ENCODE results near the gene RGS6.

RGS6 gene

GRCh38 chr14:72254202-72254936 is 322.1 kb downstream of the RGS6 start:
- DNase-seq, result no peak

- DNase-seq, result no peak
These were observed 322.8 kb downstream of the RGS6 start for GRCh38 chr14:72254937-72255472.

DNA sequence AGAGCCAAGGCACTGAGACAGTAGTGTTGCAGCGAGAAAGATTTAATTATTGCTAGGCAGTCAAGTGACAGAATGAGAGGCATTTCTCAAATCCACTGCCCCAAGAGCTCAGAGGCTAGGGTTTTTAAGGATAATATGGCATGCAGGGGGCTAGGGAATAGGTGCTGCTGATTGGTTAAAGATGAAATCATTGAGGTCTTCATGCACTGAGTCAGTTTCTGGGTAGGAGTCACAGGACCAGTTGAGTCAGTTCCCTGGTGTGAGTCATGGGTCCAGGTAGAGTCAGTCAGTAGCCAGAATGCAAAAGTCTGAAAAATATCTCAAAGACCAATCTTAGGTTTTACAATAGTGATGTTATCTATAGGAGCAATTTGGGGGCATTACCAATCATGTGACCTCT is 323.8 kb downstream of the RGS6 start:
- DNase-seq, result no peak

DNA sequence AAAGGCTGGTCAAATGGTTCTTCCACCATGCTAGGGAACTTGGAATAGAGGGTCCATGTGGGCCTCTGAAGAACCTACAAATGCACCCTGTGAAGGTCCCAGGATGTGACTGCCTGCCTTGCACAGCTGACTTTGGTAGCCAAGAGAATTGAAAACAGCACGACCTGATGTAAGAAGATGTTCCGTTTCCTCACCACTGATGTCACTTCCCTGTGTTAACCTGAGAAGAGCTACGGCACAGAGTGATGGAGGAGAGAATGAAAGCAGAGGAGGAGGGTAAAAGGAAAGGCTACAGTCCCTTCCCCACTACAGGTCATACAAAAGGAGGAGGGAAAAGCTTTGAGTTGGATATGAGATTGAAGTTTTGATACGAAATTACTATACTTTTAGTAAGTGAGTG is 328.8 kb downstream of the RGS6 start:
- no peak for DNase-seq

GRCh38 chr14:72262771-72263170 is 330.5 kb downstream of the RGS6 start:
- no peak for DNase-seq

- no peak for DNase-seq
These were observed 332.5 kb downstream of the RGS6 start for GRCh38 chr14:72264716-72265115.

GRCh38 chr14:72270147-72270727 is 338.0 kb downstream of the RGS6 start:
- DNase-seq, result no peak

GRCh38 chr14:72270749-72271148 is 338.5 kb downstream of the RGS6 start:
- DNase-seq, result no peak

GRCh38 chr14:72275242-72275641 is 343.0 kb downstream of the RGS6 start:
- no peak for DNase-seq

GRCh38 chr14:72278316-72278715 is 346.1 kb downstream of the RGS6 start:
- DNase-seq, result no peak

DNA sequence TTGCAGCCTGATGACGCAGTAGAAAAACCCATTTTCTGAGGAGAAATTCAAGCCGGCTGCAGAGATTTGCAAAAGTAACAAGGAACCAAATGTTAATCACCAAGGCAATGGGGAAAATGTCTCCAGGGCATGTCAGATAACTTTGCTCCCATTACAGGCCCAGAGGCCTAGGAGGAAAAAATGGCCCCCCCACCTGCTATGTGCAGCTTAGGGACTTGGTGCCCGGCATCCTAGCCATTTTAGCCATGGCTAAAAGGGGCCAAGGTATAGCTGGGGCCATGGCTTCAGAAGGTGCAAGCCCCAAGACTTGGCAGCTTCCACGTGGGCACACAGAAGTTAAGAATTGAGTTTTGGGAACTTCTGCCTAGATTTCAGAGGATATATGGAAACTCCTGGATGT is 351.9 kb downstream of the RGS6 start:
- DNase-seq, result no peak

GRCh38 chr14:72290241-72290640 is 358.0 kb downstream of the RGS6 start:
- no peak for DNase-seq

DNA sequence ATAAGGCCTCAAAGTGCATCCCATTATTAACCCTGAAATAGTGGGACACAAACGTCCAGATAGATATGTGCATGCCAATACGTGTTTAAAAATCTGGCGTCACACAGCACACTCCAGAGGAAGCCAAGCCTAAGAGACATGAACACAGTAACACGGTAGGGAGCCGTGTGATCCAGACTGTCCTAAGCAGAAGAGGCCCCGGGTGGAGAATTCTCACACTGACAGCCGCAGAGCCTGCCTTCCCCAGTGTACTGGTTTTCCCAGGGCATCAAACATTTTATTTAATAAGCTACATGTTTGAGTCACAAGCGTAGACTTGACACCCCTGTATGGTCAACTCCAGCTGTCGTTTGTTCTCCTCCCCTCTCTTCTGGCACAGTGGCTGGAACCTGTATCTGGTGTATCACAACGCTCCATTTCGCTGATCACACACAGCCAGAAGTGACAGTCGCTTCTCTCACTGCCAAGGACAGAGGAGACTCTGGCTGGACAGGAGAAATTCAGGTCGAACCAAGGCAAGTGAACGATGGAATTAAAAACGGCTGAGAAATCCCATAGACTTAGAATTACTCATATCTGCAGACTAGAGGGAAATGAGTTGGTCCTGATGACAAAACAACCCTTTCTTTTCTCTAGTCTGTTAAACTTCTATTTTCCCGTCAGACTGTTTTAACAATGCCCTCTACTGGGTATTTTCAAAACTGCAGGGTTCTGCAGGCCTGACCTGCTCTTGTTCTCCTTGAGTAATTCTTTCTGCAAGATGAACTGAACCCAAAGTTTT is 359.9 kb downstream of the RGS6 start:
- DNase-seq, result peak; percentile 9

- DNase-seq, result no peak
These were observed 360.4 kb downstream of the RGS6 start for GRCh38 chr14:72292689-72293024.

DNA sequence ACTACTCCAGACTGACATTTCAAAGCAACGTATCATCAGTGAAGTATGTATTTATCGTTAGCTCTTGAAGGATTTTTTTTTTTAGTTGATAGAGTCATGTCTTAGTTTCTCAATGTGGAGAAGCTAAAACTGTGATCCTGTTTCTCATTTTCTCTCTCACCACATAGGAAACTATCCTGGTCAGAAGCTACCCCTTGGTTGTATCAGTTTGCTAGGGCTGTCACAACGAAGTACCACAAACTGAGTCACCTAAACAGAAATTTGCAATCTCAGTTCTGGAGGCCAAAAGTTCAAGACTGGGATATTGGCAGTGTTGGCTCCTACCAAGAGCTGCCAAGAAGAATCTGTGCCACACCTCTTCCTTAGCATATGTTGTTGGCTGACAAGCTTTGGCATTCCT is 369.1 kb downstream of the RGS6 start:
- no peak for DNase-seq

- DNase-seq, result no peak
These were observed 371.7 kb downstream of the RGS6 start for GRCh38 chr14:72303930-72304329.

DNA sequence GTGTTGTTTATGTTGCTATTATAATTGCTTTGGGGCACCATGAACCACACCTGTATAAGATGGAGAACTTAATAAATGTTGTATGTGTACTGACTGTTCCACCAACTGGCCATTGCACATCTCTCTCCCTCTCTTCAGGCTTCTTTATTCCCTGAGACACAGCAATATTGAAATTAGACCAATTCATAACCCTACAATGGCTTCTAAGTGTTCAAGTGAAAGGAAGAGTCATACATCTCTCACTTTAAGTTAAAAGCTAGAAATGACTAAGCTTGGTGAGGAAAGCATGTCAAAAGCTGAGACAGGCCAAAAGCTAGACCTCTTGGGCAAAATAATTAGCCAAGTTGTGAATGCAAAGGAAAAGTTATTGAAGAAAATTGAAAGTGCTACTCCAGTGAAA is 373.3 kb downstream of the RGS6 start:
- DNase-seq, result no peak

DNA sequence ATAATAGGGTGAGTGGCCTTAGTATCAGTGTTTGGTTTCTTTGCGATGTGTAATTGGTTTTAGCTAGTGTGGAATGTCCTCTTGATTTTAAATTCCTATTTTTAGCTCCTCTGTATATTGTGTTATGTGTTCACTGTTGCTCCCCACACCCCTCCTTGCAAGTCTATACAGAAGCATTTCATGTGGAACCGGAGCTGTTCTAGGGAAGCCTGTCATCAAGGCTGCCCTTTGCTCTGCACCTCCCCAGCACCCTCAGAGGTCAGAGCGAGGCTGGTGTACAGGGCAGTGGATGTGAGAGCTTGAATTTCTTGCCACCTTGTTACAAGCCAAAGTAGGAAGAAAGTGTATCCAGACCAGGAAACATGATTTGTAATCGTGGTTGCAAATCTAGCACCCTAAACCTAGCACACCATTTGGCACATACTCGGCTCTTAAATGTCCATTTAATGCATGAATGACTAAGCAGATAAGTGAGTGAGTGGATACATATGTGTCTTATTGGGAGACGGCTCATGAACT is 376.8 kb downstream of the RGS6 start:
- DNase-seq, result no peak

DNA sequence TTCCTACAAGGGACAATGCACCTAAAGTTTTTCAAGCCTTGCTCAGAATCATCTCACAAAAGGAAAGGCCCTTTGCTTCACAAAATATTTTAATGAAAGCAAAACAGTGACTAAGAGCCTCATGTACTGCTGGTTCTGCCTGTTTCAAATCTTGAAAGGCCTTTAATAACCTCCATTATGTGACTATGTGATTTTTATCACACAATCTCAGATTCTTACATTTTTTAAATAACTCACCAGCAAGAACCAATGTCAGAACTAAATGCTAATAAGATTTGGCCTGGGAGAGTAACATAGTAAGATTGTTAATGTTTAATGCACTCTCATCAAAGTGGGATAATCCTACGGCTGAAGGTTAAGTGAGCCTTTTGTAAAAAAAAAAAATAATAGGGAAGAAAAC is 378.9 kb downstream of the RGS6 start:
- no peak for DNase-seq

DNA sequence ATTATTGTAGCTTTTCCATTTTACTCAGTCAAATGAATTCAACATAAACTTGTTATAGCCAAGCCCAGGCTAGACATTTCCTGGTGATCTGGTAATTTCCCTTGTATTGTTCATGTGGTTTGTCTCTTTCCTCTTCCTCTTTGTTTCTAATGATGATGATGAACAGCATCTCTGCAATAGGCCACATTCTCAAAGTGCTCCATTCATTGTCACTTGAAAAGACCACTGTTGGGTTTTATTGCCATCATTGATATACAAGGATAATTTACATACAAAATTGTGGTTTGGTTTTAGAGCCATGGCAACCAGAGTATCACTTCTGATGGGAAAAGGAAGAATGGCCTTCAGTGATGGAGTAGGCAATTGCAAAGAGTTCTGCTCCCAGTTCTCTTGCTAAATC is 379.3 kb downstream of the RGS6 start:
- DNase-seq, result no peak

- no peak for DNase-seq
These were observed 382.7 kb downstream of the RGS6 start for GRCh38 chr14:72314808-72315435.

DNA sequence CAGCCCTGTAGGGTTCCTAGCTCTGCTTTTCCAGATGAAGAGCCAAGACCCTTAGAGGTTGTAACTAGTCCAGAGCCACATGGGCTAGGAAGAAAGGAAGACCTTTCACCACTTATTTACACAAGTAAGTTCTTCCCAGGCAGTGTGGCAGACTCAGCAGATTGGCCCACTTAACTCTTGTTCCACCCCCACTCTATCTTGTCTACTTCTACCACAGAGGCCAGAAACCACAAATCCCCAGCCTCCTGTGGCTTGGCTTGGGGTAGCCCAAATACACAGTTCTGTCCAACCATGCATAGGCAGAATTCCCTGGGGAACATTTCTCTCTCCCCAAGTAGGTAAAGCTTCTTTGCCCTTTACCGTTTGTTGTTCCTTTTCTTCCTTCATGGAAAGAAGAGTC is 383.5 kb downstream of the RGS6 start:
- DNase-seq, result no peak

- no peak for DNase-seq
These were observed 386.4 kb downstream of the RGS6 start for GRCh38 chr14:72318648-72319047.

All from fibroblast of skin of abdomen (primary cell).